ENCODE results near the gene FKBP6.
"Not testable (repeated sequence)": the region's sequence is repeated elsewhere in the genome, so short reads cannot be mapped to it uniquely, and the experiment has no call there.

- not testable (repeated sequence) for TF ChIP-seq CTCF (conservative IDR thresholded peaks at IDR 0.05; ENCODE audit: low read depth, low read length); EZH2 (IDR thresholded peaks at IDR 0.05; ENCODE audit: low read length, unreplicated experiment); EZH2phosphoT487 (IDR thresholded peaks at IDR 0.05; ENCODE audit: borderline replicate concordance, low read length)
Measured at GRCh38 chr7:73302846-73303245, 25.1 kb upstream of the FKBP6 start.
